Measurements from ENCODE around the gene SMG7. TPM values are rescaled to one million over a fixed set of nuclear protein-coding genes. Genes with fewer than 3 reads are reported as not detected.

The SMG7 gene
- polyA plus RNA-seq, 2 of the 4 experiments (the other 2 are of a cell fraction): 27.2 to 51.3 TPM

DNA sequence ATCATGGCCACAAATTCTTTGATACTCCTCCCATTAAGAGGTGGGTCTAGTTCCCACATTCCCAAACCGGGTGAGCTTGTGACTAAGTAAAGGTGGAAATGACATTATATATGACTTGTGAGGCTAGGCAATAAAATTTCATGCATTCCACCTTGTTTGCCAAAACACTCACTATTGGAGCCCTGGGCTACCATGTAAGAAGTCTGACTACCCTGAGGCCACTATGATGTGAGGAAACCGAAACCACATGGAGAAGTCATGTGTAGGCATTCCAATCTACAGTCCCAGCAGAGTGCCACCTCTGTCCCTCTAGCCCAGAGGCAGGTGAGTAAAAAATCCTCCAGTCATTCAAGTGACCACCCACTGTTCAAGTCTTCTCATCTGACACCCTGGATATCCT, 17.9 kb upstream of the SMG7 start:
- Histone ChIP-seq H3K4me2 (no peak overlapping the region), H3K4me3 (no peak overlapping the region), H3K9me3 (no peaks in the 10 kb centered on the region), H3K27ac (no peak overlapping the region), H3K4me1 (peaks cover 2% of the 10 kb centered on the region; the same call in 1 of the 3 replicates)
- FAIRE-seq (no peak), DNase-seq (ENCODE audit: low read depth in 1 of 2, low spot score in 1 of 2) (no peak), ATAC-seq (no peak)
- CTCF ChIA-PET: no interaction called here
- 43% methylated on average over 2 of the region's 2 CpGs for WGBS (ENCODE audit: missing lambda C conversion rate)
- POLR2A ChIA-PET: no interaction called here
- no peak for TF ChIP-seq EHF (CRISPR knock-in tag; IDR thresholded peaks at IDR 0.05)
- TF ChIP-seq HEYL (CRISPR knock-in tag; IDR thresholded peaks at IDR 0.05): no peak
- TF ChIP-seq MAZ (IDR thresholded peaks at IDR 0.05; ENCODE audit: borderline replicate concordance, low read depth, low read length): no peak
- TF ChIP-seq CBX8 (IDR thresholded peaks at IDR 0.05): no peak
- TF ChIP-seq TFCP2L1 (CRISPR knock-in tag; IDR thresholded peaks at IDR 0.05): no peak
- no peak for TF ChIP-seq CHD4 (IDR thresholded peaks at IDR 0.05; ENCODE audit: borderline replicate concordance)
- TF ChIP-seq CEBPB (IDR thresholded peaks at IDR 0.05): no peak
- no peak for TF ChIP-seq TP53 (CRISPR knock-in tag; IDR thresholded peaks at IDR 0.05)
- no peak for TF ChIP-seq ZNF302 (CRISPR knock-in tag; IDR thresholded peaks at IDR 0.05)
- no peak for TF ChIP-seq E2F6 (IDR thresholded peaks at IDR 0.05; ENCODE audit: borderline replicate concordance, low read depth)
- TF ChIP-seq GATA3 (IDR thresholded peaks at IDR 0.05; ENCODE audit: borderline replicate concordance): no peak
- TF ChIP-seq ZC3H11A (IDR thresholded peaks at IDR 0.05): no peak
- TF ChIP-seq, protein P1, sequence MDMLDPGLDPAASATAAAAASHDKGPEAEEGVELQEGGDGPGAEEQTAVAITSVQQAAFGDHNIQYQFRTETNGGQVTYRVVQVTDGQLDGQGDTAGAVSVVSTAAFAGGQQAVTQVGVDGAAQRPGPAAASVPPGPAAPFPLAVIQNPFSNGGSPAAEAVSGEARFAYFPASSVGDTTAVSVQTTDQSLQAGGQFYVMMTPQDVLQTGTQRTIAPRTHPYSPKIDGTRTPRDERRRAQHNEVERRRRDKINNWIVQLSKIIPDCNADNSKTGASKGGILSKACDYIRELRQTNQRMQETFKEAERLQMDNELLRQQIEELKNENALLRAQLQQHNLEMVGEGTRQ (IDR thresholded peaks at IDR 0.05): no peak

DNA sequence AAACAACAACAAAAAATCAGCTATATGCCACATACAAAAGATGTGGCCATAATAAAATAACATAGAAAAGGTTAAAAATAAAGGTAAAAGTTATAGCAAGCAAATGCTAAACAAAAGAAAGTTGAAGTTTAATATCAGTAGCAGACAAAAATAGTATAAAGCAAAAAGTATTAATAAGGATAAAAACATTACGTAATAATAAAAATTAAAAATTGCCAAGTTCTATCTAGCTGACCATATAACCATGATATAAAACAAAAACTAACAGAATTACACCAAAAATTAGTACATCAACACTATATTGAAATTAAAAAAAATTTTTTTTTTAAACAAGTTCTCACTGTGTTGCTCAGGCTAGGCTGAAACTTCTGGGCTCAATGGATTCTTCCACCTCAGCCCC, 15.5 kb upstream of the SMG7 start:
- Histone ChIP-seq H3K4me3 (no peak overlapping the region), H3K4me2 (no peak overlapping the region), H3K27ac (no peak overlapping the region), H3K9me3 (no peaks in the 10 kb centered on the region), H3K4me1 (peaks cover 8% of the 10 kb centered on the region; the same call in 2 of the 3 replicates)
- ChIA-PET POLR2A (no interaction called here), CTCF (interaction anchor here (0.7 kb wide), 1 partner anchor 11 kb away, joined by 3 read pairs; no protein-coding TSS in a partner anchor)
- no peak for ATAC-seq
- DNase-seq (ENCODE audit: low read depth in 1 of 2, low spot score in 1 of 2): no peak
- no peak for FAIRE-seq
- WGBS (ENCODE audit: missing lambda C conversion rate): 91% methylated on average over 1 of the region's 1 CpG
- TF ChIP-seq, protein P2, sequence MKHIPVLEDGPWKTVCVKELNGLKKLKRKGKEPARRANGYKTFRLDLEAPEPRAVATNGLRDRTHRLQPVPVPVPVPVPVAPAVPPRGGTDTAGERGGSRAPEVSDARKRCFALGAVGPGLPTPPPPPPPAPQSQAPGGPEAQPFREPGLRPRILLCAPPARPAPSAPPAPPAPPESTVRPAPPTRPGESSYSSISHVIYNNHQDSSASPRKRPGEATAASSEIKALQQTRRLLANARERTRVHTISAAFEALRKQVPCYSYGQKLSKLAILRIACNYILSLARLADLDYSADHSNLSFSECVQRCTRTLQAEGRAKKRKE (CRISPR knock-in tag; IDR thresholded peaks at IDR 0.05; ENCODE audit: low read depth): no peak
- no peak for TF ChIP-seq RFX5 (IDR thresholded peaks at IDR 0.05)
- TF ChIP-seq EP300 (IDR thresholded peaks at IDR 0.05): no peak
- no peak for TF ChIP-seq JUNB (IDR thresholded peaks at IDR 0.05)
- no peak for TF ChIP-seq EHMT2 (IDR thresholded peaks at IDR 0.05; ENCODE audit: low read depth)
- TF ChIP-seq POLR2A (IDR thresholded peaks at IDR 0.05; ENCODE audit: low read length): no peak
- no peak for TF ChIP-seq GATA3 (IDR thresholded peaks at IDR 0.05; ENCODE audit: borderline replicate concordance)
- no peak for TF ChIP-seq BCL3 (IDR thresholded peaks at IDR 0.05)
- TF ChIP-seq KDM5A (IDR thresholded peaks at IDR 0.05): no peak
- no peak for TF ChIP-seq CEBPB (IDR thresholded peaks at IDR 0.05)

GRCh38 chr1:183457449-183457848, 14.8 kb upstream of the SMG7 start:
- FAIRE-seq (no peak), DNase-seq (ENCODE audit: low read depth in 1 of 2, low spot score in 1 of 2) (no peak), ATAC-seq (no peak)
- ChIA-PET POLR2A (no interaction called here), CTCF (no interaction called here)
- H3K4me1 ChIP-seq: peaks cover 10% of the 10 kb centered on the region; the same call in 2 of the 3 replicates
- no peak overlapping the region for H3K4me3 ChIP-seq
- no peak overlapping the region for H3K27ac ChIP-seq
- no peak overlapping the region for H3K4me2 ChIP-seq
- WGBS (ENCODE audit: missing lambda C conversion rate): 81% methylated on average over 3 of the region's 3 CpGs
- H3K9me3 ChIP-seq: no peaks in the 10 kb centered on the region
- TF ChIP-seq TFCP2L1 (CRISPR knock-in tag; IDR thresholded peaks at IDR 0.05) (no peak), ZC3H11A (IDR thresholded peaks at IDR 0.05) (no peak), HES2 (IDR thresholded peaks at IDR 0.05) (no peak), ESRRA (IDR thresholded peaks at IDR 0.05; ENCODE audit: borderline replicate concordance, low read length) (no peak), NR3C1 (IDR thresholded peaks at IDR 0.05) (no peak), PHF8 (IDR thresholded peaks at IDR 0.05; ENCODE audit: borderline replicate concordance, low read depth) (no peak), POLR2AphosphoS2 (conservative IDR thresholded peaks at IDR 0.05; ENCODE audit: low read length) (no peak), ZNF302 (CRISPR knock-in tag; IDR thresholded peaks at IDR 0.05) (no peak), SMC3 (IDR thresholded peaks at IDR 0.05) (no peak), CBX8 (IDR thresholded peaks at IDR 0.05) (no peak), RNF2 (IDR thresholded peaks at IDR 0.05; ENCODE audit: borderline replicate concordance, low read depth) (no peak), ZSCAN20 (CRISPR knock-in tag; IDR thresholded peaks at IDR 0.05) (no peak), EP300 (IDR thresholded peaks at IDR 0.05) (no peak)
- TF ChIP-seq, protein P3, sequence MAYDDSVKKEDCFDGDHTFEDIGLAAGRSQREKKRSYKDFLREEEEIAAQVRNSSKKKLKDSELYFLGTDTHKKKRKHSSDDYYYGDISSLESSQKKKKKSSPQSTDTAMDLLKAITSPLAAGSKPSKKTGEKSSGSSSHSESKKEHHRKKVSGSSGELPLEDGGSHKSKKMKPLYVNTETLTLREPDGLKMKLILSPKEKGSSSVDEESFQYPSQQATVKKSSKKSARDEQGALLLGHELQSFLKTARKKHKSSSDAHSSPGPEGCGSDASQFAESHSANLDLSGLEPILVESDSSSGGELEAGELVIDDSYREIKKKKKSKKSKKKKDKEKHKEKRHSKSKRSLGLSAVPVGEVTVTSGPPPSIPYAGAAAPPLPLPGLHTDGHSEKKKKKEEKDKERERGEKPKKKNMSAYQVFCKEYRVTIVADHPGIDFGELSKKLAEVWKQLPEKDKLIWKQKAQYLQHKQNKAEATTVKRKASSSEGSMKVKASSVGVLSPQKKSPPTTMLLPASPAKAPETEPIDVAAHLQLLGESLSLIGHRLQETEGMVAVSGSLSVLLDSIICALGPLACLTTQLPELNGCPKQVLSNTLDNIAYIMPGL (CRISPR knock-in tag; IDR thresholded peaks at IDR 0.05; ENCODE audit: borderline replicate concordance): no peak
- TF ChIP-seq, protein P1 (IDR thresholded peaks at IDR 0.05): no peak
